ENCODE data around the gene FCAMR.
A peak's percentile ranks its signal among the peaks of the same experiment; 100 is the strongest.

Gene FCAMR

DNA sequence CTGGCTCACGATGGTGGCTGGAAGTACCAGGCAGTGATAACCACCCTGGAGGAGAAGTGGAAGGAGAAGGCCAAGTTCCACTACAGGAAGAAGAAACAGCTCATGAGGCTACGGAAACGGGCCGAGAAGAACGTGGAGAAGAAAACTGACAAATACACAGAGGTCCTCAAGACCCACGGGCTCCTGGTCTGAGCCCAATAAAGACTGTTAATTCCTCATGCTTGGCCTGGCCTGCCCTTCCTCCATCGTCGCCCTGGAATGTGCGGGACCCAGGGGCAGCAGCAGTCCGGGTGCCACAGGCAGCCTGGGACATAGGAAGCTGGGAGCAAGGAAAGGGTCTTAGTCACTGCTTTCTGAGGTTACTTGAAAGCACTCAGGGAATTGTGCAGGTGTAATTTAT lies 62.2 kb downstream of the FCAMR start:
- Histone ChIP-seq H3K27ac (ENCODE audit: low read length, poor library complexity, severe bottlenecking) (no peak overlapping the region), H3K23ac (ENCODE audit: low read length in 2 of 2) (no peak overlapping the region), H4K91ac (ENCODE audit: low read length) (no peak overlapping the region), H3K36me3 (ENCODE audit: control insufficient read depth in 1 of 2, insufficient read depth in 2 of 2, low read depth in 1 of 2, low read length in 2 of 2) (peaks cover 0 to 5% of the 10 kb centered on the region in 2 experiments), H3K27me3 (ENCODE audit: control insufficient read depth in 1 of 2, insufficient read depth in 1 of 2, low read length in 2 of 2) (peaks cover 19 to 22% of the 10 kb centered on the region in 2 experiments), H3K4ac (ENCODE audit: low read depth in 1 of 2, low read length in 2 of 2) (peak overlapping the region in 1 of 2 experiments; percentile 0), H4K8ac (ENCODE audit: low read length) (no peak overlapping the region), H2BK5ac (ENCODE audit: low read depth, low read length, poor library complexity, severe bottlenecking) (no peak overlapping the region), H3K9ac (ENCODE audit: low read length) (no peak overlapping the region), H3K79me1 (replicated peaks; ENCODE audit: low read length, poor library complexity, severe bottlenecking) (no peaks in the 10 kb centered on the region), H2BK120ac (ENCODE audit: low read depth, low read length) (no peak overlapping the region), H3K18ac (ENCODE audit: low read depth in 1 of 2, low read length in 2 of 2) (no peak overlapping the region), H2BK15ac (ENCODE audit: low read depth, poor library complexity, severe bottlenecking) (no peak overlapping the region), H2BK12ac (ENCODE audit: low read length in 2 of 2) (no peak overlapping the region), H3K9me3 (ENCODE audit: control insufficient read depth, low read length) (no peaks in the 10 kb centered on the region), H3K4me3 (ENCODE audit: insufficient read depth in 1 of 2, low read depth in 1 of 2, low read length in 2 of 2) (no peak overlapping the region), H3K4me2 (ENCODE audit: low read length, poor library complexity, severe bottlenecking) (no peak overlapping the region), H3K14ac (ENCODE audit: low read length in 2 of 2) (no peak overlapping the region), H2AFZ (ENCODE audit: low read depth, low read length) (no peak overlapping the region), H2AK5ac (ENCODE audit: low read length, severe bottlenecking) (no peak overlapping the region), H3K4me1 (ENCODE audit: control insufficient read depth, insufficient read depth, low read depth, low read length) (peaks cover 12% of the 10 kb centered on the region)
- no peak for DNase-seq
- WGBS = 91% methylated on average over 10 of the region's 10 CpGs

All from mesenchymal stem cell (in vitro differentiated cells and primary cell).